Activated B cell treated with CpG ODN at 0.5 μM for 24 hours (primary cell): ENCODE results near the gene CEP41. TPM values are rescaled to one million over a fixed set of nuclear protein-coding genes. Genes with fewer than 3 reads are reported as not detected.

Experiments
- ATAC-seq: fragments of 200-7000 bp; cut with Tn5 transposase; one replicate; pipeline ENCODE4 v1.10.0; 2021; ENCODE audit warnings: low read depth, mild to moderate bottlenecking, moderate library complexity
- CTCF ChIA-PET: fragments of 350-600 bp; sonication (Branson Sonifier 250); formaldehyde crosslinking; loops from one replicate; lab custom pipeline; 2021; ENCODE audit warnings: antibody characterized with exemption; lab: Charles Lee
- POLR2A ChIA-PET: fragments of 350-600 bp; sonication (Branson Sonifier 250); formaldehyde crosslinking; loops from one replicate; lab custom pipeline; 2021; ENCODE audit warnings: antibody characterized with exemption; lab: Charles Lee
- DNase-seq: peaks from one replicate; pipeline ENCODE4 v3.0.0; 2022
- H3K27ac Mint-ChIP-seq: one replicate; pipeline ENCODE4 v1.8.0; 2020; ENCODE audit warnings: mixed read lengths
- H3K27me3 Mint-ChIP-seq: one replicate; pipeline ENCODE4 v1.8.0; 2021; ENCODE audit warnings: mixed read lengths
- H3K36me3 Mint-ChIP-seq: one replicate; pipeline ENCODE4 v1.8.0; 2021; ENCODE audit warnings: low read depth, mixed read lengths
- H3K4me1 Mint-ChIP-seq: one replicate; pipeline ENCODE4 v1.8.0; 2021; ENCODE audit warnings: mixed read lengths
- H3K4me3 Mint-ChIP-seq: one replicate; pipeline ENCODE4 v1.8.0; 2020; ENCODE audit warnings: mild to moderate bottlenecking, mixed read lengths
- H3K9me3 Mint-ChIP-seq: one replicate; pipeline ENCODE4 v1.8.0; 2020; ENCODE audit warnings: mixed read lengths
- intact Hi-C: fragments of 100-400 bp; cut with micrococcal nuclease; formaldehyde crosslinking; loops from one replicate; pipeline ENCODE4 v1.15.1; 2024
- total RNA-seq: library from RNA; stranded (reverse); gene quantifications from 2 replicates; pipeline ENCODE4 v1.2.3, GENCODE V29; 2022
- TF ChIP-seq, protein P1 (sequence below): fragments of 200-600 bp; IDR thresholded peaks from one replicate; pipeline ENCODE4 v1.8.0; 2022; ENCODE audit warnings: antibody characterized with exemption, mild to moderate bottlenecking

The CEP41 gene
- total RNA-seq, 1 donor from 2014 or later = 5.1 TPM

DNA sequence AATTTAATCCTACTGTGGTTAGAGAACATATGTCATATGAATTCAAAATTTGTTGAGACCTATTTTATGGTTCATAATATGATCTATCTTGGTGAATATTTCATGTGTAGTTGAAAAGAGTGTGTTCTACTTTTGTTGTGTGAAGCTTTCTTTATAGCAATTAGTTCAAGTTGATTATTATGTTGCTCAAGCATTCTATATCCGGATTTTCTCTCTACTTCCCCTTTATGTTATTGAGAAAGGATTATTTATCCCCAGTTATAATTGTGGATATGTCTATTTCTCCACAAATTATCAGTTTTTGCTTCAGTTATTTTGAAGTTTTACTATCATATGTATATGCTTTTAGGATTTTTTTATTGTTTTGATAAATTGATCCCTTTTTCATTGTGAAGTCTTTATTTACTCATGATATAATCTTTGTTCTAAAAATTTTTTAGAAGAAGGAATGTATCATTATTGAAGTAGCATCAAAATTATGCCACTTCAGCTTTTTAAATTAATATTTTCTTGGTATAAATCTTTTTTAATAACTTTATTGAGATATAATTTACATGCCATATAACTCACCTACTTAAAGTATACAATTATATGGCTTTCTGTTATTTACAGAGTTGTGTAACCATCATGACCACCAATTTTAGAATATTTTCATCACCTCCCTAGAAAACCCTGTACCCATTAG lies 39.0 kb upstream of the CEP41 start:
- Mint-ChIP-seq H3K36me3 (no peaks in the 10 kb centered on the region), H3K9me3 (peaks cover 5% of the 10 kb centered on the region), H3K27me3 (peaks cover 12% of the 10 kb centered on the region), H3K4me3 (no peak overlapping the region), H3K27ac (no peak overlapping the region), H3K4me1 (no peaks in the 10 kb centered on the region)
- POLR2A ChIA-PET = no interaction called here
- DNase-seq = no peak
- TF ChIP-seq, protein P1, sequence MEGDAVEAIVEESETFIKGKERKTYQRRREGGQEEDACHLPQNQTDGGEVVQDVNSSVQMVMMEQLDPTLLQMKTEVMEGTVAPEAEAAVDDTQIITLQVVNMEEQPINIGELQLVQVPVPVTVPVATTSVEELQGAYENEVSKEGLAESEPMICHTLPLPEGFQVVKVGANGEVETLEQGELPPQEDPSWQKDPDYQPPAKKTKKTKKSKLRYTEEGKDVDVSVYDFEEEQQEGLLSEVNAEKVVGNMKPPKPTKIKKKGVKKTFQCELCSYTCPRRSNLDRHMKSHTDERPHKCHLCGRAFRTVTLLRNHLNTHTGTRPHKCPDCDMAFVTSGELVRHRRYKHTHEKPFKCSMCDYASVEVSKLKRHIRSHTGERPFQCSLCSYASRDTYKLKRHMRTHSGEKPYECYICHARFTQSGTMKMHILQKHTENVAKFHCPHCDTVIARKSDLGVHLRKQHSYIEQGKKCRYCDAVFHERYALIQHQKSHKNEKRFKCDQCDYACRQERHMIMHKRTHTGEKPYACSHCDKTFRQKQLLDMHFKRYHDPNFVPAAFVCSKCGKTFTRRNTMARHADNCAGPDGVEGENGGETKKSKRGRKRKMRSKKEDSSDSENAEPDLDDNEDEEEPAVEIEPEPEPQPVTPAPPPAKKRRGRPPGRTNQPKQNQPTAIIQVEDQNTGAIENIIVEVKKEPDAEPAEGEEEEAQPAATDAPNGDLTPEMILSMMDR = no peak
- intact Hi-C loops = no loop called here
- CTCF ChIA-PET = no interaction called here
- no peak for ATAC-seq

DNA sequence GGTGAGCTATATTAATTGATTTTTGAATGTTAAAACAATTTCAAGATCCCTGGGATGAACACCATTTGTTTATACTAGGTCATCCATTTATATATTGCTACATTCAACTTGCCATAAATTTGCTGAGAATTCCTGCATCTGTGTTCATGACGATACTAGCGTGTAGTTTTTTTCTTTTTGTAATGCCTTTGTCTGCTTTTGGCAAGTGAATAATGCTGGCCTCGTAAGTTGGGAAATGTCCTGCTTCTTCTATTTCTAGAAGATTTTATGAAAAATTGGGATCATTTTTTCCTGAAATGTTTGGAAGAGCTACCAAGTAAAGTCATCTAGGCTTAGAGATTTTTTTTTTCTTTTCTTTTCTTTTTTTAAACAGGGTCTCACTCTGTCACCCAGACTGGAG lies 38.2 kb upstream of the CEP41 start:
- intact Hi-C loops = no loop called here
- DNase-seq (no peak), ATAC-seq (no peak)
- Mint-ChIP-seq H3K27ac (no peak overlapping the region), H3K27me3 (peaks cover 8% of the 10 kb centered on the region), H3K4me1 (no peaks in the 10 kb centered on the region), H3K36me3 (no peaks in the 10 kb centered on the region), H3K9me3 (peaks cover 5% of the 10 kb centered on the region), H3K4me3 (no peak overlapping the region)
- ChIA-PET POLR2A (no interaction called here), CTCF (no interaction called here)
- TF ChIP-seq, protein P1 = no peak

DNA sequence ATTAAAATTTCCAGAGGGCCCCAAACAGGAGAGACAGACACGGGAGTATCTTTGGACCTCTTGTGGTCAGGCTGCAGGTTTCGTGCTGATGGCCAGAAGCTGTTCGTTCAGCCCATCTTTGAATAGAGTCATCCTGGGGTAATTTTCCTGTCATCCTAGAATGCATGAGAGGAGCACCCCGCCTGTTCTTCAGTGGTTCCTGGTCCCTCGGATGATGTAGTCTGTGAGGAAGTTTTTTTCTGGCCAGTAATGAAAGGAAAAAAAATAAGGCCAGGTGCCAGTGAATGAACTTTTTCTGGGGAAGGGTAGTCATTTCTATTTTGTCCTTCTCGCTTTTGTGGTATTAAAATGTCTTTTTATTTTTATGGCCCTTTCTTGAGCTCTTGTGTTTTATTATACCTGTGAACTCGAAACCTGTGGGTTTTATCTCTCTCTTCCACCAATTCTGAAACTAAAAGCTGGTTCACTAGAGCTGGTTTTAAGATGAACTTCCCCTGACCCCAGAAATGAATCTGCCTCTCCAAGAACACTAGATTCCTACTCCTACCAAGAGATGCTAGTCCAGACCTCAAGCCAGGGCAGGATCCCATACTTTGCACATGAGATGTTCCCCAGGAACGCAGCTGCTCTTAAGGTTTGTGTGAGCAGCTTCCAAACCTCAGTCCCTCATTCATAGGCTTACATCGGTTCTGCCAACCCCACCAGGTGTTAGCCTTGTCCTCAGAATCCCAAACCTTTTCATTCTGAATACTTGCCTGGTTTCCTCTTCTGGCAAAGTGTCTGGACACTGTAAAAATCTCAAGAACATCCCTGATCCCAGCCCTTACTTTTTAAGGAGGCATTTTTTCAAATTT lies 35.7 kb upstream of the CEP41 start:
- no peaks in the 10 kb centered on the region for H3K36me3 Mint-ChIP-seq
- intact Hi-C loops = no loop called here
- H3K9me3 Mint-ChIP-seq = peaks cover 5% of the 10 kb centered on the region
- H3K27ac Mint-ChIP-seq = no peak overlapping the region
- H3K4me3 Mint-ChIP-seq = no peak overlapping the region
- H3K27me3 Mint-ChIP-seq = peaks cover 6% of the 10 kb centered on the region
- H3K4me1 Mint-ChIP-seq = peaks cover 12% of the 10 kb centered on the region
- CTCF ChIA-PET = interaction anchor here (0.6 to 1.7 kb wide), 2 partner anchors 11 to 416 kb away, joined by 4 read pairs; no protein-coding TSS in a partner anchor
- POLR2A ChIA-PET = no interaction called here
- TF ChIP-seq, protein P1 = no peak
- ATAC-seq (no peak), DNase-seq (no peak)

DNA sequence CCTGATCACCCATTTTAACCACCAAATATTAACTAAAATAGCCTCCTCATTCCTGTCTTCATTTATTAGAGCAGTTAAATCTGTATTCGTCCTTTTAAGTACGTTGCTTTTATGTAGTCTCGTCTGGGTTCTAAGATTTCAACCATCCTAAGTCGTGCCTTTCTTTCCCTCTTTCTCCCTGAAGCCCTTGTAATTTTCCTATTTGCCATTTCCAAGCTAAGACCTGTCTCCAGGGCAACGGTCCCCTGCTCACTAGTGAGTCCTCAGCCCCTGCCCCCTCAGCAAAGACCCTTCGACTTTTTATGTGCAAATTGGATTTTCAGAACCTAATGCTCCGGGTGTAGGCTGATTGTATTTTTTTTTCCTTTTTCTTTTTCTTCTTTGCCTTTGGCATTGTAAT lies 35.0 kb upstream of the CEP41 start:
- intact Hi-C loops = no loop called here
- no peak overlapping the region for H3K4me3 Mint-ChIP-seq
- peaks cover 5% of the 10 kb centered on the region for H3K27me3 Mint-ChIP-seq
- no peaks in the 10 kb centered on the region for H3K36me3 Mint-ChIP-seq
- DNase-seq (no peak), ATAC-seq (no peak)
- TF ChIP-seq, protein P1 = no peak
- H3K4me1 Mint-ChIP-seq = peaks cover 12% of the 10 kb centered on the region
- CTCF ChIA-PET = no interaction called here
- no peak overlapping the region for H3K27ac Mint-ChIP-seq
- POLR2A ChIA-PET = no interaction called here
- H3K9me3 Mint-ChIP-seq = peaks cover 5% of the 10 kb centered on the region

DNA sequence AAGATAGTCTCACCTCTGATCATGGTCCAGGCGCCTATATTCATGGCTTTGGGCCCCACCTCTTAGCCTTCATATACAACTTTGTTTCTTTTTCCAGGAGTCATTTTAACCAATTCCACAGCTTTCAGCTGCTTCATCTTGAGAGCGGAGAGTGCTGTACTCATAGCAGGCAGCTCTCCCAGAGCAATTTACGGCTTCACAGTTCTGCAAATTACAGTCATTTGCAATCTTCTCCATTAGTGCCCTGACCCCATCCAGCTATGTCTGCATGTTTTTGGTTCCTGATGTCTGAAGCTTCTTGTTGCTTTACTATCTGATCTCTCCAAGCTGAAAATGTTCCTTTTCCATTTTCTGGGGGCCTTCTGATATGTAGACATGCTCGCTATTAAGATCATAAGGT lies 33.1 kb upstream of the CEP41 start:
- Mint-ChIP-seq H3K4me1 (peaks cover 12% of the 10 kb centered on the region), H3K4me3 (no peak overlapping the region), H3K36me3 (no peaks in the 10 kb centered on the region), H3K27ac (no peak overlapping the region), H3K9me3 (peaks cover 5% of the 10 kb centered on the region), H3K27me3 (peaks cover 9% of the 10 kb centered on the region)
- POLR2A ChIA-PET = no interaction called here
- ATAC-seq = no peak
- no peak for DNase-seq
- TF ChIP-seq, protein P1 = no peak
- CTCF ChIA-PET = interaction anchor here (0.7 kb wide), 1 partner anchor 10 kb away, joined by 3 read pairs; no protein-coding TSS in a partner anchor
- intact Hi-C loops = no loop called here
